GM13976 (cell line): ENCODE results near the gene THRAP3.

Experiments used
- DNase-seq: peaks from one replicate; pipeline ENCODE4 v3.0.0; 2012; ENCODE audit warnings: low spot score
- in situ Hi-C: fragments of 300-500 bp; cut with MboI; formaldehyde crosslinking; loops from one replicate; pipeline ENCODE4 v1.12.0; 2022; ENCODE audit warnings: low sequenced_read_pairs, mixed read lengths, inconsistent platforms; ENCODE audit not compliant: unreplicated experiment
- TF ChIP-seq, protein P1 (sequence below): IDR thresholded peaks from 2 replicates; pipeline ENCODE4 v1.5.1; 2012; ENCODE audit warnings: borderline replicate concordance, mild to moderate bottlenecking; ENCODE audit not compliant: insufficient read depth; ENCODE audit errors: extremely low read depth, missing control alignments, control extremely low read depth

THRAP3 gene

DNA sequence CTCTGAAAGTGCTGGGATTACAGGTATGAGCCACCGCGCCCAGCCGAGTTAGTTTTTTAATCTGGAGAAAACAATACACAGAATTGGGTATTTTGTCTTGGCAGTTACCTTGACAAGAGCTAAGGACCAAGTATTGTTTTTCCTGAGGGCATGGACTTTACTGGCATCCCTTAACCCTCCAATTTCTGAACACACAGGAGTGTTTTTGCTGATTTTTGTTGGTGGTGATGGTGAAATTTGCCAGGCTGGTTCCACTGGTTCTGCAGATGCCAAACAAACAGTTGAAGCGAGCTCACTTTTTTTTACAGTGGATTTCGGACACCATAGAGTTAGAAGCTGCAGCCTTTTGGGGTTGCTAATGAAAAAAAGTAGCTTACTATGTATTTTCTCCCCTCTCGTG lies 44.7 kb downstream of the THRAP3 start:
- TF ChIP-seq, protein P1, sequence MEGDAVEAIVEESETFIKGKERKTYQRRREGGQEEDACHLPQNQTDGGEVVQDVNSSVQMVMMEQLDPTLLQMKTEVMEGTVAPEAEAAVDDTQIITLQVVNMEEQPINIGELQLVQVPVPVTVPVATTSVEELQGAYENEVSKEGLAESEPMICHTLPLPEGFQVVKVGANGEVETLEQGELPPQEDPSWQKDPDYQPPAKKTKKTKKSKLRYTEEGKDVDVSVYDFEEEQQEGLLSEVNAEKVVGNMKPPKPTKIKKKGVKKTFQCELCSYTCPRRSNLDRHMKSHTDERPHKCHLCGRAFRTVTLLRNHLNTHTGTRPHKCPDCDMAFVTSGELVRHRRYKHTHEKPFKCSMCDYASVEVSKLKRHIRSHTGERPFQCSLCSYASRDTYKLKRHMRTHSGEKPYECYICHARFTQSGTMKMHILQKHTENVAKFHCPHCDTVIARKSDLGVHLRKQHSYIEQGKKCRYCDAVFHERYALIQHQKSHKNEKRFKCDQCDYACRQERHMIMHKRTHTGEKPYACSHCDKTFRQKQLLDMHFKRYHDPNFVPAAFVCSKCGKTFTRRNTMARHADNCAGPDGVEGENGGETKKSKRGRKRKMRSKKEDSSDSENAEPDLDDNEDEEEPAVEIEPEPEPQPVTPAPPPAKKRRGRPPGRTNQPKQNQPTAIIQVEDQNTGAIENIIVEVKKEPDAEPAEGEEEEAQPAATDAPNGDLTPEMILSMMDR: no peak
- in situ Hi-C loops: no loop called here
- DNase-seq: no peak

DNA sequence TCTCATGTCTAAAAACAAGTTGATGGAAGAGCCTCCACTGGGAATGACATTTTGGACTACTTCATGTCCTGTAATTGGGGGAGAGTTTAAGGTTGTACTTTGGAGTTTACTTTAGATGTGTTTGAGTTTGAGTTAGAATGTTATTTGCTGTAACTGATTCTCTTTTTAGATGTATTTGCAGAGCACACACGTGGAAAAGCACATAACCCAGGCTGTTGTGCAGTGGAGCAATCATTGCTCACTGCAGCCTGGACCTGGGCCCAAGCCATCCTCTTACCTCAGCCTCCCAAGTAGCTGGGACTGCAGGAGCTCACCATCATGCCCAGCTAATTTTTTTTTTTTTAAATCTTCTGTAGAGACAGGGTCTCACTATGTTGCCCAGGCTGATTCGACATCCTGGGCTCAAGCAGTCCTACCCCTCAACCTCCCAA lies 45.2 kb downstream of the THRAP3 start:
- TF ChIP-seq, protein P1: no peak
- in situ Hi-C loops: no loop called here
- no peak for DNase-seq

DNA sequence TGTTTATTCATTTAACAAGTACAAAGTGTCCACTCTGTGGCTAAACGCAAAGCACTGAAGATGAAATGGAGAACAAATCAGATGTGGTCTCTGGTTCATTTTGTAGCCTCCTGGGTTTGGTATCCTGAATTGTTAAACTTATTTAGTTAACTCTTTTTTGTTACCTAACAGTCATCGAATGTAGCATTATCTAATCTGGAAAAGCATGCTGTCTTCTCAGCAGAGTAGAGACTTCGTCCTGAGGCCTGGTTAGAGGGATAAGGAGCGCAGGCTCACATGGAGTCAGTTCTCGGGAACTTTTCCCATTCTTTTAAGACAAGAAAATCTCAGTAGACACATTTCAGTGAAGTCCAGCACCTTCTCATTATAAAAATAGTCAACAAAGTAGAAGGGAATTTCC lies 48.8 kb downstream of the THRAP3 start:
- TF ChIP-seq, protein P1: no peak
- no peak for DNase-seq
- in situ Hi-C loops: no loop called here

DNA sequence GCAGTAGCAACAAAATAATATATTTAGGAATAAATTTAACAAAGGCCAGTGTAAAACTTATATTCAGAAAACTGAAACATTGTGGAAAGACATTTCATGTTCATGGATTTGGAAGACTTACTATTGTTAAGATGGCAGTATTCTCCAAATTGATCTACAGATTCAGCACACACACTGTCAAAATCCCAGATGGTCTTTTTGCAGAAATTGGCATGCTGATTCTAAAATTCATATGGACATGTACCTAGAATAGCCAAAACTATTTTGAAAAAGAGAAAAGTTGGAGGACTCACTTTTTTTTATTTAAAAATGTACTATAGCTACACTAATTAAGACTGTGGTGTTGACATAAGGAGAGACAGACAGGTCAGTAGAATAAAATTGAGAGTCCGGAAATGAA lies 50.0 kb downstream of the THRAP3 start:
- in situ Hi-C loops: no loop called here
- no peak for DNase-seq
- TF ChIP-seq, protein P1: no peak

DNA sequence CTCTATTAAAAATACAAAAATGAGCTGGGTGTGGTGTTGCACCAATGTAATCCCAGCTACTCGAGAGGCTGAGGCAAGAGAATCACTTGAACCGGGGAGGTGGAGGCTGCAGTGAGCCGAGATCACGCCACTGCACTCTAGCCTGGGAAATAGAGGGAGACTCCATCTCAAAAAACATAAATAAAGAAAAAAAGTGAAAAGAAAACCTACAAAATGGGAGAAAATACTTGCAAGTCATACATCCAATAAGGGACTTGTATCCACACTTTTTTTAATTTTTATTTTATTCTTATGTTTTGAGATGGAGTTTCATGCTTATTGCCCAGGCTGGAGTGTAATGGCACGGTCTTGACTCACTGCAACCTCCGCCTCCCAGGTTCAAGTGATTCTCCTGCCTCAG lies 52.4 kb downstream of the THRAP3 start:
- in situ Hi-C loops: no loop called here
- TF ChIP-seq, protein P1: no peak
- DNase-seq: no peak

DNA sequence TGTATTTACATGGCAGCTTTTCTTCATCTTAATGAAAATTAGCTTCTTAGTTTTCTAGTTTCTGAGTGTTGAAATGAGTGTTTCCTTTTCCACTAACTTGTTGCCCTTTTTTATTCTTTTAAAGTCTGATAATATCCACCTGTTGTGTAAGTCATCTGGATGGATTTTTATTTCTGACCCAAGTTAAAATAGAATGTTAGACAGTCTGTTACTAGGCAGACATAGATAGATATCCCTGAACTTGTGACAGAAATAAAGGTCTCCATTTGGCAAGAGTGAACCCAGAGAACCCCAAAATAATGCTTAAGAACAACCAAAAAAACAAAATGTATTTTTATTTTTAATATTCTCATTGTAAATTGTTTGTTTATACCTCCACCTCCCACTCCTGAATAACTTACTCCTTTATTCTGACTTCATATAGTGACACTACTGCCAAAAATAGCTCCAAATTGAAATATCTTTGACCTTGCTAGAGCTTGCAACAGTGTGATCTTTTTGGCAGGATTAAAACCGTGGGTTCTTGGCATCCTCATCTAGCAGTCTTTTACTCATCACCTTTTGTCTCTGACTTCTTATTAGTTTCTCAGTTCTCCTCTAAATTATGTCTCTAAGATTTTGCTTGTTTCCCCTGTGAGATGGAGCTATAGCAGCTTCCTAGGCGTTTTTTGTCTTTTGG lies 55.0 kb downstream of the THRAP3 start:
- TF ChIP-seq, protein P1: no peak
- no peak for DNase-seq
- in situ Hi-C loops: no loop called here

DNA sequence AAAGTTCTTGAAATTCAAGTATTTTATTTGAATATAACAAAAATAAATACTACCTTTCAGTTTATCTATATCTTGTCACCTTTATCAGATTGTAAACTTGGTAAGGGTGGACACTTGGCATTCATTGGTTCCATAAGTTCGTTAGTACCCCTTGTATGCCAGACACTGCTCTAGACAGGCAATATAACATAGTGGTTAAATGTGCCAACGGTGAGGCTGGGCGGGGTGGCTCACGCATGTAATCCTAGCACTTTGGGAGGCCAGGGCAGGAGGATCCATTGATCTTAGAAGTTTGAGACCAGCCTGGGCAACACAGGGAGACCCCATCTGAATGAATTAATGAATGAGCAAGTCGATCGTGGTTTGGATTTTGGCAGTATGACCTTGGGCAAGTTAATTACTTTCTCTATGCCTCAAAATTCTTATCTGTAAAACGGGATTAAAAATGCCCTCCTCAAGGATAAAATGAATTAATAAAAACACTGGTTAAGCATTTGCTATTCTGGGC lies 55.6 kb downstream of the THRAP3 start:
- no peak for DNase-seq

More for the DNA sequence above, 55.6 kb downstream of the THRAP3 start:
- in situ Hi-C loops: no loop called here
- TF ChIP-seq, protein P1: no peak
